ENCODE results near the gene FOXP1. TPM values are rescaled to one million over a fixed set of nuclear protein-coding genes. Genes with fewer than 3 reads are reported as not detected.
A peak's percentile ranks its signal among the peaks of the same experiment; 100 is the strongest.

FOXP1 gene
- total and polyA plus RNA-seq, 2 of the 8 experiments (the other 6 are each of a cell fraction or from before 2014, with no cell fraction given): 13.9 to 25.4 TPM

GRCh38 chr3:71053495-71053894 is 530.0 kb downstream of the FOXP1 start:
- H3K56ac ChIP-seq (replicated peaks; ENCODE audit: insufficient read length, low read depth, low read length): no peak overlapping the region
- H3K18ac ChIP-seq (ENCODE audit: extremely low read depth, low read length): peak overlapping the region; percentile 9; the same call in 1 of the 2 replicates
- no peaks in the 10 kb centered on the region for H3K27me3 ChIP-seq (replicated peaks in 1 of 4; ENCODE audit: control insufficient read depth in 3 of 4, extremely low read depth in 1 of 4, insufficient read depth in 3 of 4, low read length in 3 of 4)
- no peak overlapping the region; the same call in 1 of the 2 replicates for H2BK15ac ChIP-seq (ENCODE audit: low read length)
- no peak overlapping the region for H2BK20ac ChIP-seq (ENCODE audit: low read length)
- no peak overlapping the region for H3K27ac ChIP-seq (ENCODE audit: low read depth, low read length)
- no peak overlapping the region for H3K23ac ChIP-seq (ENCODE audit: insufficient read length)
- H3K79me2 ChIP-seq (ENCODE audit: control insufficient read depth in 1 of 2, insufficient read depth in 2 of 2, low read length in 2 of 2): peaks cover 0 to 24% of the 10 kb centered on the region in 2 experiments; a peak in 1 of 4 replicates
- peak overlapping the region; percentile 75; the same call in 1 of the 2 replicates for H2AK5ac ChIP-seq (ENCODE audit: low read depth, low read length)
- no peak overlapping the region for H3K4me2 ChIP-seq (ENCODE audit: insufficient read depth in 1 of 2, low read depth in 2 of 2, low read length in 2 of 2)
- FAIRE-seq (no peak), DNase-seq (ENCODE audit: low read depth in 1 of 2, low spot score in 2 of 2) (no peak)
- POLR2A ChIA-PET (ENCODE audit: partially characterized antibody): interaction anchor here (1.7 kb wide), 1 partner anchor 10 kb away, joined by 5 read pairs; no protein-coding TSS in a partner anchor
- no peaks in the 10 kb centered on the region for H3K23me2 ChIP-seq (ENCODE audit: low read depth, low read length)
- CTCF ChIA-PET (ENCODE audit: partially characterized antibody): interaction anchor here (2.1 kb wide), 1 partner anchor 30 kb away, joined by 6 read pairs; no protein-coding TSS in a partner anchor
- no peak overlapping the region for H2BK5ac ChIP-seq (ENCODE audit: low read depth, low read length)
- TF ChIP-seq RBBP5 (IDR thresholded peaks at IDR 0.05; ENCODE audit: borderline replicate concordance, low read depth, low read length): no peak
- TF ChIP-seq, protein P1, sequence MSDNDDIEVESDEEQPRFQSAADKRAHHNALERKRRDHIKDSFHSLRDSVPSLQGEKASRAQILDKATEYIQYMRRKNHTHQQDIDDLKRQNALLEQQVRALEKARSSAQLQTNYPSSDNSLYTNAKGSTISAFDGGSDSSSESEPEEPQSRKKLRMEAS (IDR thresholded peaks at IDR 0.05): no peak
- no peak for TF ChIP-seq BCL11A (IDR thresholded peaks at IDR 0.05; ENCODE audit: low read depth in 2 of 2, low read length in 2 of 2)
- H2AFZ ChIP-seq (ENCODE audit: low read length): no peak overlapping the region
- H3K36me3 ChIP-seq (ENCODE audit: control insufficient read depth in 2 of 4, insufficient read depth in 4 of 4, low read length in 3 of 4): 0 out of 8 replicates have a peak, but pooled peaks cover 0 to 3% (median 0%) of the 10 kb centered on the region in 4 experiments
- no peak overlapping the region for H4K8ac ChIP-seq (ENCODE audit: extremely low read depth, insufficient read depth, low read length)
- peaks cover 12 to 56% (median 43%) of the 10 kb centered on the region in 4 experiments for H3K4me1 ChIP-seq (replicated peaks in 1 of 4; ENCODE audit: control insufficient read depth in 3 of 4, insufficient read depth in 4 of 4, low read length in 3 of 4)
- peaks cover 0 to 2% of the 10 kb centered on the region in 2 experiments for H4K20me1 ChIP-seq (replicated peaks in 1 of 2; ENCODE audit: control insufficient read depth in 1 of 2, insufficient read depth in 2 of 2, low read length in 2 of 2)
- peak overlapping the region in 1 of 4 experiments; percentile 8; a peak in 1 of 7 replicates for H3K9ac ChIP-seq (replicated peaks in 1 of 4; ENCODE audit: extremely low read depth in 1 of 4, low read depth in 3 of 4, low read length in 3 of 4)
- no peak overlapping the region for H3K4ac ChIP-seq (replicated peaks; ENCODE audit: insufficient read length, low read depth, low read length)
- 85% methylated on average over 4 of the region's 4 CpGs; no CpG with 5 or more reads in 1 of the 2 experiments for WGBS, 2 experiments (ENCODE audit: extremely low coverage in 1 of 2, insufficient coverage in 1 of 2, insufficient read length in 1 of 2, insufficient replicate concordance in 2 of 2, low coverage in 1 of 2, low lambda C conversion rate in 2 of 2, missing lambda C conversion rate in 1 of 2)
- H4K91ac ChIP-seq (replicated peaks; ENCODE audit: insufficient read length, low read length): no peak overlapping the region
- H3K4me3 ChIP-seq (ENCODE audit: extremely low read depth in 1 of 4, insufficient read depth in 2 of 4, low read depth in 3 of 4, low read length in 4 of 4): no peak overlapping the region
- no peak overlapping the region for H3K14ac ChIP-seq (ENCODE audit: insufficient read length)
- H2BK120ac ChIP-seq (replicated peaks; ENCODE audit: low read depth, low read length): no peak overlapping the region
- no peaks in the 10 kb centered on the region; the same call in 1 of the 2 replicates for H3K79me1 ChIP-seq (ENCODE audit: low read depth, low read length)
- H3K9me3 ChIP-seq (ENCODE audit: insufficient read depth in 2 of 2, low read depth in 1 of 2, low read length in 1 of 2): no peaks in the 10 kb centered on the region
- H4K5ac ChIP-seq (ENCODE audit: insufficient read length, low read depth, low read length): no peak overlapping the region
- H2BK12ac ChIP-seq (ENCODE audit: low read depth, low read length): no peak overlapping the region; the same call in 1 of the 2 replicates

Data from H1 (cell line).